H7 (cell line): ENCODE data around the gene MTA3. TPM values are rescaled to one million over a fixed set of nuclear protein-coding genes. Genes with fewer than 3 reads are reported as not detected.

Experiments
- DNase-seq: peaks from one replicate; pipeline ENCODE4 v3.0.0; 2012
- H3K27me3 ChIP-seq: 2 replicates; pipeline ENCODE4 v1.6.0; 2011; ENCODE audit warnings: mild to moderate bottlenecking, low read length; ENCODE audit not compliant: control insufficient read depth, insufficient read depth
- H3K36me3 ChIP-seq: replicated peaks from 2 replicates; pipeline ENCODE4 v1.5.1; 2011; ENCODE audit warnings: low read length; ENCODE audit not compliant: control insufficient read depth, insufficient read depth
- H3K4me3 ChIP-seq: 2 replicates; pipeline ENCODE4 v1.5.1; 2011; ENCODE audit warnings: low read depth, mild to moderate bottlenecking, control low read depth, low read length, moderate library complexity; ENCODE audit not compliant: insufficient read depth
- total RNA-seq: library from RNA; depleted of rRNA; stranded (reverse); fragments of >200 nt; shearing (Covaris generic); gene quantifications from 2 replicates; pipeline ENCODE4 v1.2.3, GENCODE V29; 2014; rRNA removed

Gene MTA3
- total RNA-seq, result 51.8 and 59.6 TPM in 2 replicates

DNA sequence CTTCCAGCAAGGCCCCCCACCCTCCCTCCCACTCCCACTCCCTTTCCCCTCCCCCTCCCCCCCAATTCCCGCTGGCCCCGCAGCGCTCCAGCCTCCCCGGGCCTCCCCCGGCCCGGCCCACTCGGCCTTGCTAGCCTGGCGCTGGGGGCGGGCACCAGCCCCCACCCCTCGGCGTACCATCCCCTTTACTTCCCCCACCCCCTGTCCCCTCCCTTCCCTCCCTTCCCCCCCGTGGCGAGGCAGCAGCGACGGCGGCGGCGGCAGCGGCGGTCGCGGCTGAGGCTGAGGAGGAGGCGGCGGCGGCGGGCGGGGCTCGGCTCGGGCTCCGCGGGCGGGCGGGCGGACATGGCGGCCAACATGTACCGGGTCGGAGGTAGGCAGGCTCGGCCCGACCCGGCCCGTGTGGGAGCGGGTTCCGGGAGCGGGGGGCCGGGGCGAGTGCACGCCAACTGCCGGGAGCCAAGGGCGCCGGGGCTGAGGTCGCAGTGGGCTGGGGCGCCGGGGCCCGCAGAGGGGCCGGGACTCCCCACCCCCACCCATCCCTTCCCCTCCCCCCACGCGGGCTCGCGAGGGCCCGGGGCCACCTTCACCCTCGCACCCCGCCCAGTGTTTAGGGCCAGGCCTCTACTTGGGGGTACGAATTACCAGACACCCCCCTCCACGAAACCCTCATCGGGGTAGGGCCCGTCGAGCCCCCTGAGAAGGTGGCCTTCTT, at the start of gene MTA3:
Gene MTA3, plus strand, starts transcription at position 232 of the 715 bp plus-strand sequence. Its CDS starts 114 bp downstream, at position 346.
- H3K36me3 ChIP-seq, result peaks cover 5% of the 10 kb centered on the region
- H3K4me3 ChIP-seq, result peak within 1 kb of the TSS; percentile 75
- DNase-seq, result peak; percentile 94
- H3K27me3 ChIP-seq, result no peaks in the 10 kb centered on the region

- no peaks in the 10 kb centered on the region for H3K36me3 ChIP-seq
- no peak for DNase-seq
- H3K4me3 ChIP-seq, result no peak overlapping the region
- no peaks in the 10 kb centered on the region for H3K27me3 ChIP-seq
These were observed 48.8 kb upstream of the MTA3 start for GRCh38 chr2:42519624-42520023.

DNA sequence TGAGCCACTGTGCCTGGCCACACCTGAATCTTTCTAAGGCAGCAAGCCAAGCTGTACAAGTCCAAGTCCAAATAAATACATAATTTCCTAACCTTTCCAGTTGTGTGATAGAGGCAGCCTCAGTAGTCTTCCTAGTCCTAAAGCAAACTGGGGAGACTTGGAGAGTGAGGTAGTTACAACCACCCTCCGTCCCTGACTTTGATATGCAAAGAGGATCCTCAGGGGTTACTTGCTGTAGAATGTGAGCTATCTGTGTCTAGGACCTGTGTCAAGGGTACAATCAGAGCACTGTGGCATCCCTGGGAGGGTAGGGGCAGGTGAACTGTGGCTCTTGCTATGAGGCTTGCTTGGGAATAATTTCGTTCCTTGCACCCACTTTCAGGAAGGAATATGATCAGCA, 46.4 kb upstream of the MTA3 start:
- H3K4me3 ChIP-seq, result no peak overlapping the region
- no peaks in the 10 kb centered on the region for H3K36me3 ChIP-seq
- H3K27me3 ChIP-seq, result no peaks in the 10 kb centered on the region
- DNase-seq, result no peak

GRCh38 chr2:42523341-42523740, 45.1 kb upstream of the MTA3 start:
- no peaks in the 10 kb centered on the region for H3K36me3 ChIP-seq
- H3K27me3 ChIP-seq, result no peaks in the 10 kb centered on the region
- no peak for DNase-seq
- no peak overlapping the region for H3K4me3 ChIP-seq

- no peaks in the 10 kb centered on the region for H3K36me3 ChIP-seq
- DNase-seq, result no peak
- H3K27me3 ChIP-seq, result no peaks in the 10 kb centered on the region
- no peak overlapping the region for H3K4me3 ChIP-seq
These were observed 36.0 kb upstream of the MTA3 start for GRCh38 chr2:42532397-42532796.

- H3K4me3 ChIP-seq, result no peak overlapping the region
- DNase-seq, result no peak
- H3K36me3 ChIP-seq, result no peaks in the 10 kb centered on the region
- no peaks in the 10 kb centered on the region for H3K27me3 ChIP-seq
These were observed 30.9 kb upstream of the MTA3 start for GRCh38 chr2:42537493-42537892.

GRCh38 chr2:42542871-42543270, 25.6 kb upstream of the MTA3 start:
- Histone ChIP-seq H3K27me3 (no peaks in the 10 kb centered on the region), H3K4me3 (no peak overlapping the region), H3K36me3 (no peaks in the 10 kb centered on the region)
- peak; percentile 41 for DNase-seq

DNA sequence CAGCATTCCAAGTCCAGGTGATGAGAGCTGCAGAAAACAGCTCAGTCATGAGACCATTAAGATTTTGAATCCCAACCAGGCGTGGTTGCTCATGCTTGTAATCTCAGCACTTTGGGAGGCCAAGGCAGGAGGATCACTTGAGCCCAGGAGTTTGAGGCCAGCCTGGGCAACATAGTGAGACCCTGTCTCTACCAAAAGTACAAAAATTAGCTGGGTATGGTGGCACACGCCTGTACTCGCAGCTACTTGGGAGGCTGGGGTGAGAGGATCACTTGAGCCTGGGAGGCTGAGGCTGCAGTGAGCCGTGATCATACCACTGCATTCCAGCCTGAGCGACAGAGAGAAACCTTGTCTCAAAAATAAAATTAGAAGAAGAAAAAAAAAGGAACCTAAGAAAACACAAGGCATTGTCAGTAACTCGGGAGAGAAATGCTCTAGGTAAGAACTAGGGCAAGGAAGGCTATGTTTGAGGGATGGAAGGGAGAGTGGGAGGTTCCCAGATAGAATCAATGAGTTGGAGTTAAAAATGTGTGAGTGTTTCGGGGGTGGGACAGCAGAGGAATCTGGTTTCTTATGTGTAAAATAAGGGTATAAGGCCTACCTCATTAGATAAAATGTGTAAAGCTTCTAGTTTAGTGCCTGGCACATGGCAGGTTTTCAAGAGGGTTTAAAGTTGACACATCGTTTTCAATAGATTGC, 23.3 kb upstream of the MTA3 start:
- no peak overlapping the region for H3K4me3 ChIP-seq

DNA sequence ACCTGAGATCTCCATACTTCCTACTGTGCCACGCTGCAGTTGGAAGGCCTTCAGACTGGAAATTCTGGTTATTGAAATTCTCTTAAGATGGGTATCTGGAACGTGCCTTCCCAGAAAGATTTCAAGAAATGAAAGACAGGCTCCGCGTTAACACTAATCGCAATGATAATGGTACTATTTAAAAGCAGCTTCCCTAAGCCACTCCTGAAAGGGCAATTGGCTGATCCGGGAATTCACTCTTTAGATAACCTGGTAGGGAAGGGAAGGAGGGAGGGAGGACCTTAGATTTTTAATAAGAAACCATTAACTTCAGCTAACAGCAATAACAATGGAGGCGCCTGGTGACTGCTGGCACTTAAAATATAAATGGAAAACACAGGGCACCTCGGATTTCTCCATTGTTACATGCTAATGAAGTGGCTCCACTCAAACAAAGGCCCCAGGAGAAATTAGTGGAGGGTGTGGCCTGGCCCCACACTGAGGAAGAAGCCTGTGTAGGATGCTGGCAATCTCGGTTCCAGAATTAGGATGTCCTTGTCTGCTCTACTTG, 22.5 kb upstream of the MTA3 start:
- H3K27me3 ChIP-seq, result no peaks in the 10 kb centered on the region
- peak; percentile 53 for DNase-seq
- H3K36me3 ChIP-seq, result no peaks in the 10 kb centered on the region
- H3K4me3 ChIP-seq, result no peak overlapping the region

More for the DNA sequence above, 23.3 kb upstream of the MTA3 start:
- DNase-seq, result no peak
- Histone ChIP-seq H3K36me3 (no peaks in the 10 kb centered on the region), H3K27me3 (no peaks in the 10 kb centered on the region)

GRCh38 chr2:42547014-42547413, 21.4 kb upstream of the MTA3 start:
- H3K4me3 ChIP-seq, result no peak overlapping the region

DNA sequence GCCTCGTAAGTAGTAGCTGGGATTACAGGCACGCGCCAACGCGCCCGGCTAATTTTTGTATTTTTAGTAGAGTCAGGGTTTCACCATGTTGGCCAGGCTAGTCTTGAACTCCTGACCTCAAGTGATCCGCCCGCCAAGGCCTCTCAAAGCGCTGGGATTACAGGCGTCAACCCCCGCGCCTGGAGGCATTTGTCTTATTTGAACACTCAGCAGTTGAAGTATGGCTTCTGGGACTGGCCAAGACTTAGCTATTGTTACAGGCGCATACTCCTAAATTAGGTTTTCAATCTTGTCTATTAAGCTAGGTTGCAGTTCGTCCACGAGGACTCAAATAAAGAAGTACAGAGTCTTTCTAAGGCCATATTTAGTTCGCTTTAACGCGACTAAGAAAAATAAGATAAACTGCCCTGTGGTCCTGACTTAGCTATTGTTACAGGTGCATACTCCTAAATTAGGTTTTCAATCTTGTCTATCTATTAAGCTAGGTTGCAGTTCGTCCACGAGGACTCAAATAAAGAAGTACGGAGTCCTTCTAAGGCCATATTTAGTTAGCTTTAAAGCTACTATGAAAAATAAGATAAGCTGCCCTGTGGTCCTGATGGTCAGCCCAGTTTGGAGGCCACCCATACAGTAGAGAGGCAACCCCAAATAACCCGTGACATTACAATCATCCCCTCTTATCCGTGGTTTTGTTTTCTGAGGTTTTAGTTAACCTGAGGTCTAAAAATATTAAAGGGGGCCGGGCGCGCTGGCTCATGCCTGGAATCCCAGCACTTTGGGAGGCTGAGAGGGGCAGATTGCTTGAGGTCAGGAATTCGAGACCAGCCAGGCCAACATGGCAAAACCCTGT, 20.8 kb upstream of the MTA3 start:
- H3K27me3 ChIP-seq, result no peaks in the 10 kb centered on the region
- no peaks in the 10 kb centered on the region for H3K36me3 ChIP-seq
- no peak for DNase-seq
- no peak overlapping the region for H3K4me3 ChIP-seq

More at GRCh38 chr2:42547014-42547413, 21.4 kb upstream of the MTA3 start:
- DNase-seq, result no peak
- Histone ChIP-seq H3K36me3 (no peaks in the 10 kb centered on the region), H3K27me3 (no peaks in the 10 kb centered on the region)

DNA sequence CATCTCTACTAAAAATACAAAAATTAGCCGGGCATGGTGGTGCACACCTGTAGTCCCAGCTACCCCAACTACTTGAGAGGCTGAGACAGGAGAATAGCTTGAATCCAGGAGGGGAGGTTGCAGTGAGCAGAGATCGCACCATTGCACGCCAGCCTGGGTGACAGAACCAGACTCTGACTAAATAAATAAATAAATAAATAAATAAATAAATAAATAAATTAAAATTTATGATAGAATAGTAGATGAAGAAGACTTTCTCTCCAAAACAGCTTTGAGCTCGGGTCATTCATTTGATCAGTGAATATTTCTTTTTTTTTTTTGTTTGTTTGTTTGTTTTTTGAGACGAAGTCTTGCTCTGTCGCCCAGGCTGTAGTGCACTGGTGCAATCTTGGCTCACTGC, 17.6 kb upstream of the MTA3 start:
- DNase-seq, result no peak
- Histone ChIP-seq H3K4me3 (no peak overlapping the region), H3K27me3 (no peaks in the 10 kb centered on the region), H3K36me3 (no peaks in the 10 kb centered on the region)

DNA sequence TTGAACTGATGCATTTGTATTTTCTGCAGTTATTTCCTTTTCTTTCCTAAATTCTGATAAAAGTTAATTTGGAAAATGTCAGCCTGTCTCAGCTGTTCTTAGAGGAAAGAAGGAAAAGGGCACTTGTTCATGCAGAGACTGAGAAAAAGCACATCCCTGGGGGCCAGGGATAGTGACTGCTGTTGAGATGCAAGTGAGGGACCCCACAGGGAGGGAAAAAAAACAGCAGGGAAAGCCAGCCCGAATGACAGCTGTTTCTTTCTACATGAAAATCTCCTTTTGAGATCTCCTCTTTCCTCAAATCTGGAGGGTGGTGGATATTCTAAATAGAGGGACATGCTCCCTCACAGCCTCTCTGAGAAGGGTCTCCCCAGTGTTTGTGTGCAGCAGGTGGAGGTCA, 14.0 kb upstream of the MTA3 start:
- Histone ChIP-seq H3K36me3 (no peaks in the 10 kb centered on the region), H3K4me3 (no peak overlapping the region), H3K27me3 (no peaks in the 10 kb centered on the region)
- peak; percentile 51 for DNase-seq

GRCh38 chr2:42556315-42556890, 12.0 kb upstream of the MTA3 start:
- H3K36me3 ChIP-seq, result no peaks in the 10 kb centered on the region
- DNase-seq, result no peak
- H3K27me3 ChIP-seq, result no peaks in the 10 kb centered on the region
- H3K4me3 ChIP-seq, result no peak overlapping the region
